Right atrium auricular region (tissue), 2 donors: Measurements from ENCODE around the gene SPATA3. TPM values are rescaled to one million over a fixed set of nuclear protein-coding genes. Genes with fewer than 3 reads are reported as not detected.

Experiments
- DNase-seq: peaks from one replicate; pipeline ENCODE4 v3.0.0-alpha.2; 2019; ENCODE audit warnings: low spot score
- H3K27ac ChIP-seq, 2 donors: fragments of 200-600 bp; sonication (generic); 1 replicate in 1 of 2; 2 replicates in 1 of 2; pipeline ENCODE4 v1.5.1; 2016 to 2019
- H3K27me3 ChIP-seq, 2 donors: fragments of 200-600 bp; sonication (generic); one replicate each; pipeline versions ENCODE4 v1.5.1 to v1.6.0; 2017 to 2019
- H3K36me3 ChIP-seq: fragments of 200-600 bp; sonication (generic); one replicate; pipeline ENCODE4 v1.5.1; 2016
- H3K4me1 ChIP-seq, 2 donors: fragments of 200-600 bp; sonication (generic); one replicate each; pipeline versions ENCODE4 v1.5.1 to v1.6.0; 2017 to 2019
- H3K4me3 ChIP-seq, 2 donors: fragments of 200-600 bp; sonication (generic); 1 replicate in 1 of 2; 2 replicates in 1 of 2; pipeline ENCODE4 v1.5.1; 2017 to 2019; ENCODE audit warnings: mild to moderate bottlenecking in 1 of 2, moderate library complexity in 1 of 2
- H3K9me3 ChIP-seq, 2 donors: fragments of 200-600 bp; sonication (generic); one replicate each; pipeline ENCODE4 v1.5.1; 2019
- CTCF ChIP-seq, 2 donors: fragments of 200-600 bp; sonication (generic); IDR thresholded peaks; one replicate each; pipeline ENCODE4 v1.5.1; 2019; ENCODE audit warnings: antibody characterized with exemption in 2 of 2
- total RNA-seq, 2 donors: library from RNA; depleted of rRNA; stranded (reverse); fragments of >200 nt; gene quantifications; one replicate each; pipeline ENCODE4 v1.1.0, GENCODE V29; 2016

SPATA3 gene
- total RNA-seq, result not detected

- Histone ChIP-seq H3K4me3 (no peak within 1 kb of the TSS), H3K27me3 (peaks cover 0 to 3% of the 10 kb centered on the region in 2 donors), H3K36me3 (no peaks in the 10 kb centered on the region), H3K4me1 (no peaks in the 10 kb centered on the region), H3K9me3 (peaks cover 0 to 4% of the 10 kb centered on the region in 2 donors), H3K27ac (no peak within 1 kb of the TSS)
- no peak for DNase-seq
- no peak for TF ChIP-seq CTCF (IDR thresholded peaks at IDR 0.05)
Observed at GRCh38 chr2:230995821-230996220, at the start of gene SPATA3. Gene SPATA3, plus strand, starts transcription at chr2:230996121. Its CDS starts 113 bp downstream, at chr2:230996234.

- Histone ChIP-seq H3K4me1 (no peaks in the 10 kb centered on the region), H3K36me3 (no peaks in the 10 kb centered on the region), H3K27ac (no peak overlapping the region), H3K9me3 (no peaks in the 10 kb centered on the region), H3K4me3 (no peak overlapping the region), H3K27me3 (no peaks in the 10 kb centered on the region)
- no peak for TF ChIP-seq CTCF (IDR thresholded peaks at IDR 0.05)
- DNase-seq, result no peak
Observed at GRCh38 chr2:230946429-230947234, 49.3 kb upstream of the SPATA3 start.

GRCh38 chr2:230947235-230947576 lies 48.7 kb upstream of the SPATA3 start:
- H3K9me3 ChIP-seq, result no peaks in the 10 kb centered on the region
- no peaks in the 10 kb centered on the region for H3K36me3 ChIP-seq
- H3K4me1 ChIP-seq, result no peaks in the 10 kb centered on the region
- no peak overlapping the region for H3K4me3 ChIP-seq
- DNase-seq, result no peak
- TF ChIP-seq CTCF (IDR thresholded peaks at IDR 0.05), result no peak
- H3K27ac ChIP-seq, result no peak overlapping the region
- H3K27me3 ChIP-seq, result no peaks in the 10 kb centered on the region

GRCh38 chr2:230947908-230948365 lies 48.0 kb upstream of the SPATA3 start:
- TF ChIP-seq CTCF (IDR thresholded peaks at IDR 0.05), result no peak
- H3K9me3 ChIP-seq, result no peaks in the 10 kb centered on the region
- no peaks in the 10 kb centered on the region for H3K4me1 ChIP-seq
- no peak overlapping the region for H3K27ac ChIP-seq
- no peaks in the 10 kb centered on the region for H3K27me3 ChIP-seq
- H3K4me3 ChIP-seq, result no peak overlapping the region
- no peaks in the 10 kb centered on the region for H3K36me3 ChIP-seq
- no peak for DNase-seq

- Histone ChIP-seq H3K27me3 (no peaks in the 10 kb centered on the region), H3K4me3 (no peak overlapping the region), H3K36me3 (no peaks in the 10 kb centered on the region), H3K4me1 (no peaks in the 10 kb centered on the region), H3K27ac (no peak overlapping the region), H3K9me3 (no peaks in the 10 kb centered on the region)
- DNase-seq, result no peak
- no peak for TF ChIP-seq CTCF (IDR thresholded peaks at IDR 0.05)
Observed at GRCh38 chr2:230949966-230950873, 45.7 kb upstream of the SPATA3 start.
